ENCODE measurements around the gene DCTN4.

DNA sequence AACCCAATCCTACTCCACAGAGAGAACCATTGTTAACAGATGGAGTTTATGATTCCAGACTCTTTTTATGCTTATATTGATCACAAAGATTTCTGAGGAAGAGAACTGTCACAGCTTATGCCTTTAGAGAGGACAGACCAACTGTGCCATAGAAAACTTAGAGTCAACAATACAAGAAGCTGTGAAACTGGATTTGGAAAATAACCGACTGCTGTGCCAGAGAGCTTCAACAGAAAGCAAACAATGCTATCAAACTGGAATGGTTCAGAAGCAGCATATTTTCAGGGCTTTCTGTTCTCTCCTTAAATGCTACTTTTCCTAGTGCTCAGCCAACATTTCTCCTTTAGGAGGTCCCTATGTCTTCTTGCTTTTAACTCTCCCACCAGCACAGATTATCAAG, 5.0 kb downstream of the DCTN4 start:
- TF ChIP-seq EP300 (IDR thresholded peaks at IDR 0.05) (no peak), POLR2A (IDR thresholded peaks at IDR 0.05; ENCODE audit: low read length) (no peak), MYC (IDR thresholded peaks at IDR 0.05; ENCODE audit: borderline replicate concordance, low read length) (no peak), JUN (IDR thresholded peaks at IDR 0.05) (no peak)
- TF ChIP-seq, protein P1, sequence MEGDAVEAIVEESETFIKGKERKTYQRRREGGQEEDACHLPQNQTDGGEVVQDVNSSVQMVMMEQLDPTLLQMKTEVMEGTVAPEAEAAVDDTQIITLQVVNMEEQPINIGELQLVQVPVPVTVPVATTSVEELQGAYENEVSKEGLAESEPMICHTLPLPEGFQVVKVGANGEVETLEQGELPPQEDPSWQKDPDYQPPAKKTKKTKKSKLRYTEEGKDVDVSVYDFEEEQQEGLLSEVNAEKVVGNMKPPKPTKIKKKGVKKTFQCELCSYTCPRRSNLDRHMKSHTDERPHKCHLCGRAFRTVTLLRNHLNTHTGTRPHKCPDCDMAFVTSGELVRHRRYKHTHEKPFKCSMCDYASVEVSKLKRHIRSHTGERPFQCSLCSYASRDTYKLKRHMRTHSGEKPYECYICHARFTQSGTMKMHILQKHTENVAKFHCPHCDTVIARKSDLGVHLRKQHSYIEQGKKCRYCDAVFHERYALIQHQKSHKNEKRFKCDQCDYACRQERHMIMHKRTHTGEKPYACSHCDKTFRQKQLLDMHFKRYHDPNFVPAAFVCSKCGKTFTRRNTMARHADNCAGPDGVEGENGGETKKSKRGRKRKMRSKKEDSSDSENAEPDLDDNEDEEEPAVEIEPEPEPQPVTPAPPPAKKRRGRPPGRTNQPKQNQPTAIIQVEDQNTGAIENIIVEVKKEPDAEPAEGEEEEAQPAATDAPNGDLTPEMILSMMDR (IDR thresholded peaks at IDR 0.05) = no peak
- TF ChIP-seq, protein P2, sequence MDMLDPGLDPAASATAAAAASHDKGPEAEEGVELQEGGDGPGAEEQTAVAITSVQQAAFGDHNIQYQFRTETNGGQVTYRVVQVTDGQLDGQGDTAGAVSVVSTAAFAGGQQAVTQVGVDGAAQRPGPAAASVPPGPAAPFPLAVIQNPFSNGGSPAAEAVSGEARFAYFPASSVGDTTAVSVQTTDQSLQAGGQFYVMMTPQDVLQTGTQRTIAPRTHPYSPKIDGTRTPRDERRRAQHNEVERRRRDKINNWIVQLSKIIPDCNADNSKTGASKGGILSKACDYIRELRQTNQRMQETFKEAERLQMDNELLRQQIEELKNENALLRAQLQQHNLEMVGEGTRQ (IDR thresholded peaks at IDR 0.05) = no peak
- TF ChIP-seq, protein P3, sequence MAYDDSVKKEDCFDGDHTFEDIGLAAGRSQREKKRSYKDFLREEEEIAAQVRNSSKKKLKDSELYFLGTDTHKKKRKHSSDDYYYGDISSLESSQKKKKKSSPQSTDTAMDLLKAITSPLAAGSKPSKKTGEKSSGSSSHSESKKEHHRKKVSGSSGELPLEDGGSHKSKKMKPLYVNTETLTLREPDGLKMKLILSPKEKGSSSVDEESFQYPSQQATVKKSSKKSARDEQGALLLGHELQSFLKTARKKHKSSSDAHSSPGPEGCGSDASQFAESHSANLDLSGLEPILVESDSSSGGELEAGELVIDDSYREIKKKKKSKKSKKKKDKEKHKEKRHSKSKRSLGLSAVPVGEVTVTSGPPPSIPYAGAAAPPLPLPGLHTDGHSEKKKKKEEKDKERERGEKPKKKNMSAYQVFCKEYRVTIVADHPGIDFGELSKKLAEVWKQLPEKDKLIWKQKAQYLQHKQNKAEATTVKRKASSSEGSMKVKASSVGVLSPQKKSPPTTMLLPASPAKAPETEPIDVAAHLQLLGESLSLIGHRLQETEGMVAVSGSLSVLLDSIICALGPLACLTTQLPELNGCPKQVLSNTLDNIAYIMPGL (CRISPR knock-in tag; IDR thresholded peaks at IDR 0.05; ENCODE audit: borderline replicate concordance) = no peak
